WTC11 (cell line): ENCODE results near the gene TAF3.

Source experiments
- CTCF ChIP-seq: fragments of 200-600 bp; IDR thresholded peaks from 2 replicates; pipeline ENCODE4 v1.8.0; 2022; ENCODE audit warnings: antibody characterized with exemption
- OVOL2 ChIP-seq: fragments of 250-450 bp; sonication (Bioruptor Pico); IDR thresholded peaks from 2 replicates; pipeline ENCODE4 v1.9.0; 2021; ENCODE audit warnings: mild to moderate bottlenecking, borderline replicate concordance

GRCh38 chr10:7958442-7958841 is 140.1 kb downstream of the TAF3 start:
- TF ChIP-seq OVOL2 (CRISPR knock-in tag) (no peak), CTCF (no peak)
